ENCODE data around the gene FOXL3. TPM values are rescaled to one million over a fixed set of nuclear protein-coding genes. Genes with fewer than 3 reads are reported as not detected.
A peak's percentile ranks its signal among the peaks of the same experiment; 100 is the strongest.

The FOXL3 gene
- total RNA-seq, 4 donors from 2014 or later = not detected

DNA sequence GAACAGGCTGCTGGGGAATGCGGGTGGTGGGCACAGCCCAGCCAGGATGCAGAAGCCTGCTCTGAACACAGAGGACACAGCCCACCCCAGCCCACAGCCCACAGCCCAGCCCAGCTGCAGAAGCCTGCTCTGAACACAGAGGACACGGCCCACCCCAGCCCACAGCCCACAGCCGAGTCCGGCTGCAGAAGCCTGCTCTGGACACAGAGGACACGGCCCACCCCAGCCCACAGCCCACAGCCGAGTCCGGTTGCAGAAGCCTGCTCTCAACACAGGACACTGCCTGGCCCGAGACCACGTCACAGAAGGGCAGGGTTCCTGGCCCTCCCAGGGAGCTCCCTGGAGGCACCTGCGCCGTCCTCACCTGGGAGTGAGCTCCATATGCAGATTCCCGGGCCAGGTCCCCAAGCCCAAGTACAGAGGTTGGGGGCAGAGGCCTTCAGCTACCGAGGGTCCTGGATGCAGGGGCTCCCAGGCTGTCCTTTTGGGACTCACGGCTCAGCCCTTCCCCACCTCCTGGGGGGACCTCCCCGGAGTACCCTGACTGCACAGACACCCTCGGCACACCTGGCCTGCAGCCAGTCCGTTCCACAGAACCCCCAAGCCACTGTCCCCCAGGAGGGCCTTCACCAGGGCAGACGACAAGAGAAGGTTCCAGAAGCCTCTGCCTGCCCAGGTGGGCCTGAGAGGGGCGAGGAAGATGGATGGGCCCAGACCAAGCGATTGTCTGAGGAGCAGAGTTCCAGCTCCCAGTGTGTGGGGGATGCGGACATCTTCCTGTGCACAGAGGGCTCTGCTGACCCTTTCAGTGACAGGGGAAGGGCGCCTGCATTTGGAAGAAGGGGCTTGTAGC, 23.7 kb upstream of the FOXL3 start:
- Histone ChIP-seq H3K27me3 (no peaks in the 10 kb centered on the region), H3K4me3 (no peak overlapping the region), H3K27ac (no peak overlapping the region), H3K36me3 (peaks cover 0 to 13% (median 0%) of the 10 kb centered on the region in 3 donors), H3K9me3 (peaks cover 0 to 26% (median 0%) of the 10 kb centered on the region in 4 donors), H3K4me1 (peaks cover 0 to 8% (median 0%) of the 10 kb centered on the region in 4 donors)
- TF ChIP-seq, protein P1, sequence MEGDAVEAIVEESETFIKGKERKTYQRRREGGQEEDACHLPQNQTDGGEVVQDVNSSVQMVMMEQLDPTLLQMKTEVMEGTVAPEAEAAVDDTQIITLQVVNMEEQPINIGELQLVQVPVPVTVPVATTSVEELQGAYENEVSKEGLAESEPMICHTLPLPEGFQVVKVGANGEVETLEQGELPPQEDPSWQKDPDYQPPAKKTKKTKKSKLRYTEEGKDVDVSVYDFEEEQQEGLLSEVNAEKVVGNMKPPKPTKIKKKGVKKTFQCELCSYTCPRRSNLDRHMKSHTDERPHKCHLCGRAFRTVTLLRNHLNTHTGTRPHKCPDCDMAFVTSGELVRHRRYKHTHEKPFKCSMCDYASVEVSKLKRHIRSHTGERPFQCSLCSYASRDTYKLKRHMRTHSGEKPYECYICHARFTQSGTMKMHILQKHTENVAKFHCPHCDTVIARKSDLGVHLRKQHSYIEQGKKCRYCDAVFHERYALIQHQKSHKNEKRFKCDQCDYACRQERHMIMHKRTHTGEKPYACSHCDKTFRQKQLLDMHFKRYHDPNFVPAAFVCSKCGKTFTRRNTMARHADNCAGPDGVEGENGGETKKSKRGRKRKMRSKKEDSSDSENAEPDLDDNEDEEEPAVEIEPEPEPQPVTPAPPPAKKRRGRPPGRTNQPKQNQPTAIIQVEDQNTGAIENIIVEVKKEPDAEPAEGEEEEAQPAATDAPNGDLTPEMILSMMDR (IDR thresholded peaks at IDR 0.05) = no peak
- TF ChIP-seq EP300 (IDR thresholded peaks at IDR 0.05) = no peak
- no peak for TF ChIP-seq POLR2A (IDR thresholded peaks at IDR 0.05)
- DNase-seq (ENCODE audit: low spot score in 2 of 2) = peak in 1 of 2 donors; percentile 12
- WGBS, 2 donors = 72 to 75% methylated on average over 8 to 21 of the region's 22 CpGs

DNA sequence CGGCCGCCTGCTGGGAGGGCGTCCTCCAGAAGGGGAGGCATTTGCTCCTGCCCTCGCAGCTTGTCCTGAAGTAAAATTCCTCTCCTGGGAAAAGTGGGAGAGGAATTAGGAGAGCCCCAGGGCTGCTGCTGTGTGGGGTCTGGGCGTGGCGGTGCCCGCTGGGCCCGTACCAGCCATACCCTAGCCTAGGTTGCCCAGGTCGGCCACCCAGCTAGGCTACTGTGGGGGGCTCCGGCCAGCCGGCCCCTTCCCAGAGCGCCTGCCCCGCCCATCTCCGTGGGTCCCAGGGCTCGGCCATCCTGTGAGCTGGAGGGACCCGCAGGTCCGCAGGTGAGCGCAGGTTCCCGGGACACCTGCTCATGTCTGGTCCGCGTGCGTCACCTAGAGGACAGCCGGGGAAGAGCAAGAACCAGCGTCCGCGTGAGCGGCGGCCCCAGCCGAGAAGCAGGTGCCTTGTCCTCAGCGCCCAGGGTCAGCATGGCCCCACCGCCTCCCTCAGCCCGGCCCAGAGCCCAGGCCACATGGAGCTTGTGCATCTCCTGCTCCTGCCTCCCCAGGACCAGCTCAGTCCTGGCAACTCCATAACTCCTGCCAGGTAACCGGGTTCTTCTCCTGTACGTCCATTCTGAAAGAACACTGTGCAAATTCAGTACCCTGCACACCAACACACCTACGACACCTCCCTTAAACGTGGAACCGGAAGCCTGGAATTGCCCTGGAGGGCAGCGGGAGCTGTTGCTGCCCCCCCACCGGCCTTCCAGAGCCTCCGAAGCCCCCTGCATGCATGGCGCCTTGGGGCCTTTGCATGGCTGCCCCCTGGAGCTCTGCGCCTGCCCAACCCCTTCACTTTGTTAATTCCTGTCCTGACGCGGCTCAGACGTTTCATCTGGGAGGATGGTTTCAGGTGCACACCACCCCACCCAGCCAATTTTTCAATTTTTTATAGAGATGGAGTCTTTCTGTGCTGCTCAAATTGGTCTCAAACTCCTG, 22.8 kb upstream of the FOXL3 start:
- peak; percentile 9 to 20 for DNase-seq (ENCODE audit: low spot score in 2 of 2)
- Histone ChIP-seq H3K9me3 (peaks cover 0 to 24% (median 0%) of the 10 kb centered on the region in 4 donors), H3K4me3 (no peak overlapping the region), H3K36me3 (peaks cover 0 to 4% (median 0%) of the 10 kb centered on the region in 3 donors), H3K27ac (no peak overlapping the region), H3K27me3 (peaks cover 0 to 4% of the 10 kb centered on the region in 2 donors), H3K4me1 (peaks cover 0 to 8% (median 0%) of the 10 kb centered on the region in 4 donors)
- WGBS, 2 donors = 78 to 81% methylated on average over 27 to 28 of the region's 45 CpGs
- TF ChIP-seq, protein P1 (IDR thresholded peaks at IDR 0.05) = peak in 3 of 5 experiments; percentile 12 to 43 (median 30)
- TF ChIP-seq POLR2A (IDR thresholded peaks at IDR 0.05) = no peak

DNA sequence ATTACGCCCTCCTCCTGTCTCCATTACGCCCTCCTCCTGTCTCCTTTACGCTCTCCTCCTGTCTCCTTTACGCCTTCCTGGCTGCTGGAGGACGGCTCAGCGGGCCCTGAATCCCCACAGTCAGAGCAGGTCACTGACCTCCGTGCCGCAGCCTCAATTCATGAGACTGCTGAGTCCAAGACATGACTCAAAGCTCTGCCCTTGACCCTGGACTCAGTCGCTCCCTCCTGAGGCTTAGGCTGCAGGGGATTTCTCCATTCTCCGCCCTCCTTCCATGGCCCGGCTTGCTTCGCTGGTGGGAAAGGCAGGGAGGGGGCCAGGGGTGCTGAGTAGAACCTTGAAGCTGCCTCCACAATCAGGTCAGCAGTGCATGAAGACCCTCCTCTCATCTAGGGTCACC, 21.0 kb upstream of the FOXL3 start:
- peaks cover 0 to 8% (median 0%) of the 10 kb centered on the region in 4 donors for H3K4me1 ChIP-seq
- H3K9me3 ChIP-seq = peaks cover 0 to 27% (median 0%) of the 10 kb centered on the region in 4 donors
- H3K27me3 ChIP-seq = peaks cover 0 to 6% of the 10 kb centered on the region in 2 donors
- no peaks in the 10 kb centered on the region for H3K36me3 ChIP-seq
- no peak overlapping the region for H3K27ac ChIP-seq
- DNase-seq (ENCODE audit: low spot score in 2 of 2) = no peak
- H3K4me3 ChIP-seq = no peak overlapping the region
- WGBS, 2 donors = 75% methylated on average over 12 of the region's 12 CpGs
- TF ChIP-seq, protein P1 (IDR thresholded peaks at IDR 0.05) = no peak
- no peak for TF ChIP-seq EP300 (IDR thresholded peaks at IDR 0.05)
- no peak for TF ChIP-seq POLR2A (IDR thresholded peaks at IDR 0.05)

DNA sequence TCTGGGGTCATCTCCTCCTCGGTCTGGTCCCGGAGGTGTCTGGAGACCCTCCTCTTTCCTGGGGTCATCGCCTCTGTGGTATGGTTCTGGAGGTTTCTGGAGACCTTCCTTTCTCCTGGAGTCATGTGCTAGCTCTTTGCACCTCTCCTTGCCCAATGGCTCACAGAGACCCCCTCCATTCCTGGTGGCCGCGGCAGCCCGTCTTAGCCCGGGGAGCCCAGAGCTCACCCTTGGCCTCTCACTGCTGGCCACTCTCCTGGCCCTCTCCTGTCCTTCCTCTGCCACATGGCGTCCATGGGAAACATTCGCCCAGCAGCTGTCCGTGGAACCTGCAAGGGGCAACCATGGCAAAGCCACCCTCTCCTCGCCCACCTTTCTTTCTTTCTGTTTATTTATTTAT, 20.2 kb upstream of the FOXL3 start:
- no peak for DNase-seq (ENCODE audit: low spot score in 2 of 2)
- peaks cover 0 to 6% of the 10 kb centered on the region in 2 donors for H3K27me3 ChIP-seq
- TF ChIP-seq, protein P1 (IDR thresholded peaks at IDR 0.05) = no peak
- no peak for TF ChIP-seq EP300 (IDR thresholded peaks at IDR 0.05)
- TF ChIP-seq POLR2A (IDR thresholded peaks at IDR 0.05) = no peak
- 84 to 87% methylated on average over 11 of the region's 11 CpGs for WGBS, 2 donors
- H3K9me3 ChIP-seq = peaks cover 0 to 29% (median 0%) of the 10 kb centered on the region in 4 donors
- no peaks in the 10 kb centered on the region for H3K36me3 ChIP-seq
- H3K27ac ChIP-seq = no peak overlapping the region
- H3K4me1 ChIP-seq = peaks cover 0 to 3% (median 0%) of the 10 kb centered on the region in 4 donors
- no peak overlapping the region for H3K4me3 ChIP-seq
